GM06990 (cell line): ENCODE data around the gene FASN.

ENCODE experiments used
- DNase-seq: peaks from one replicate; pipeline ENCODE4 v3.0.0-alpha.2; 2011; ENCODE audit not compliant: insufficient read length; ENCODE audit errors: extremely low read depth
- H3K27me3 ChIP-seq: replicated peaks from 2 replicates; pipeline ENCODE4 v1.6.0; 2011; ENCODE audit warnings: low read length; ENCODE audit not compliant: control insufficient read depth, insufficient read depth
- H3K36me3 ChIP-seq: 2 replicates; pipeline ENCODE4 v1.5.1; 2011; ENCODE audit warnings: low read length; ENCODE audit not compliant: control insufficient read depth, insufficient read depth
- H3K4me3 ChIP-seq: replicated peaks from 2 replicates; pipeline ENCODE4 v1.5.1; 2011; ENCODE audit warnings: low read depth, mild to moderate bottlenecking, control low read depth, low read length
- CTCF ChIP-seq: IDR thresholded peaks from 2 replicates; pipeline ENCODE4 v1.5.1; 2011; ENCODE audit warnings: low read length, control low read depth, mild to moderate bottlenecking, inconsistent platforms; ENCODE audit not compliant: insufficient read depth, poor library complexity, severe bottlenecking

FASN gene

GRCh38 chr17:82065638-82066303 is 32.3 kb downstream of the FASN start, which contains the start of gene DUS1L:
TSS of gene DUS1L (minus strand) at chr17:82065804. CDS start at chr17:82065059, 745 bp downstream.
- H3K27me3 ChIP-seq, result no peaks in the 10 kb centered on the region
- TF ChIP-seq CTCF, result no peak
- peak; percentile 84 for DNase-seq
- peak within 1 kb of the TSS; percentile 93 for H3K4me3 ChIP-seq
- peaks cover 18% of the 10 kb centered on the region for H3K36me3 ChIP-seq

GRCh38 chr17:82065193-82065637 is 32.8 kb downstream of the FASN start:
- Histone ChIP-seq H3K36me3 (peaks cover 22% of the 10 kb centered on the region), H3K4me3 (peak overlapping the region; percentile 93), H3K27me3 (no peaks in the 10 kb centered on the region)
- peak; percentile 57 for DNase-seq
- no peak for TF ChIP-seq CTCF

- peaks cover 26% of the 10 kb centered on the region for H3K36me3 ChIP-seq
- peak overlapping the region; percentile 93 for H3K4me3 ChIP-seq
- DNase-seq, result peak; percentile 13
- H3K27me3 ChIP-seq, result no peaks in the 10 kb centered on the region
- TF ChIP-seq CTCF, result no peak
Observed at GRCh38 chr17:82064433-82065192, 33.4 kb downstream of the FASN start.

- Histone ChIP-seq H3K27me3 (no peaks in the 10 kb centered on the region), H3K36me3 (peaks cover 29% of the 10 kb centered on the region), H3K4me3 (peak overlapping the region; percentile 93; the same call in 1 of the 2 replicates)
- TF ChIP-seq CTCF, result no peak
- peak; percentile 6 for DNase-seq
Observed at GRCh38 chr17:82063424-82064415, 34.3 kb downstream of the FASN start.

GRCh38 chr17:82062984-82063368 is 35.1 kb downstream of the FASN start:
- H3K27me3 ChIP-seq, result no peaks in the 10 kb centered on the region

More at GRCh38 chr17:82062984-82063368, 35.1 kb downstream of the FASN start:
- Histone ChIP-seq H3K36me3 (peaks cover 32% of the 10 kb centered on the region), H3K4me3 (no peak overlapping the region)
- DNase-seq, result no peak
- TF ChIP-seq CTCF, result no peak
